PC-9 (cell line): Measurements from ENCODE around the gene SMCHD1.

Experiments used
- EZH2 ChIP-seq: fragments of 200-600 bp; sonication (generic); IDR thresholded peaks from 2 replicates; pipeline ENCODE4 v1.8.0; 2017; ENCODE audit warnings: antibody characterized with exemption, low read depth
- TF ChIP-seq, protein P1 (sequence below): fragments of 200-600 bp; sonication (generic); conservative IDR thresholded peaks from 2 replicates; pipeline ENCODE4 v1.6.1; 2017; ENCODE audit warnings: mixed run types, antibody characterized with exemption, mild to moderate bottlenecking, moderate library complexity

DNA sequence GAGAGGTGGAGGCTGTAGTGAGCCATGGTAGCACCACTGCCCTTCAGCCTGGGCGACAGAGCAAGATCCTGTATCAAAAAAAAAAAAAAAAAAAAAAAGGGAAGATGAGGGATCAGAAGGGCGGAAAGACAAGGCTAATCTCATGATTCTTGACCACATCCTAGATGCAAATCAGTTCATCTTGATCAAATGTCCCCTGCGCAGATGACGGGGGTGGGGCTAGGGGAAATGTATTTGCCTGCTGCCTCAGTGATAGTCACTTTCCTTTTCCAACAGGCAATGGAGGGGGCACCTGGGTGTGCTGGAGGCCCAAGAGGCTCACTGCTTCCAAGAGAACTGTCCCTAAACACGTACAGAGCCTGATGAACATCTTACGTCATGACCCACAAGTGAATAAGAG lies 187.6 kb downstream of the SMCHD1 start:
- TF ChIP-seq, protein P1, sequence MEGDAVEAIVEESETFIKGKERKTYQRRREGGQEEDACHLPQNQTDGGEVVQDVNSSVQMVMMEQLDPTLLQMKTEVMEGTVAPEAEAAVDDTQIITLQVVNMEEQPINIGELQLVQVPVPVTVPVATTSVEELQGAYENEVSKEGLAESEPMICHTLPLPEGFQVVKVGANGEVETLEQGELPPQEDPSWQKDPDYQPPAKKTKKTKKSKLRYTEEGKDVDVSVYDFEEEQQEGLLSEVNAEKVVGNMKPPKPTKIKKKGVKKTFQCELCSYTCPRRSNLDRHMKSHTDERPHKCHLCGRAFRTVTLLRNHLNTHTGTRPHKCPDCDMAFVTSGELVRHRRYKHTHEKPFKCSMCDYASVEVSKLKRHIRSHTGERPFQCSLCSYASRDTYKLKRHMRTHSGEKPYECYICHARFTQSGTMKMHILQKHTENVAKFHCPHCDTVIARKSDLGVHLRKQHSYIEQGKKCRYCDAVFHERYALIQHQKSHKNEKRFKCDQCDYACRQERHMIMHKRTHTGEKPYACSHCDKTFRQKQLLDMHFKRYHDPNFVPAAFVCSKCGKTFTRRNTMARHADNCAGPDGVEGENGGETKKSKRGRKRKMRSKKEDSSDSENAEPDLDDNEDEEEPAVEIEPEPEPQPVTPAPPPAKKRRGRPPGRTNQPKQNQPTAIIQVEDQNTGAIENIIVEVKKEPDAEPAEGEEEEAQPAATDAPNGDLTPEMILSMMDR, result no peak
- no peak for TF ChIP-seq EZH2
